GM21367 (cell line): ENCODE measurements around the gene PIK3CA.
"Not testable (repeated sequence)": the region's sequence is repeated elsewhere in the genome, so short reads cannot be mapped to it uniquely, and the experiment has no call there.

ENCODE experiments used
- ATAC-seq: cut with Tn5 transposase; IDR thresholded peaks from one replicate; pipeline ENCODE4 v1.9.1; 2021; ENCODE audit not compliant: unreplicated experiment

Gene PIK3CA

GRCh38 chr3:179147873-179148615, at the start of gene PIK3CA:
Gene PIK3CA, plus strand, starts transcription at chr3:179148357. Its CDS starts 50,469 bp downstream, at chr3:179198826.
- ATAC-seq, result peak; percentile 78

DNA sequence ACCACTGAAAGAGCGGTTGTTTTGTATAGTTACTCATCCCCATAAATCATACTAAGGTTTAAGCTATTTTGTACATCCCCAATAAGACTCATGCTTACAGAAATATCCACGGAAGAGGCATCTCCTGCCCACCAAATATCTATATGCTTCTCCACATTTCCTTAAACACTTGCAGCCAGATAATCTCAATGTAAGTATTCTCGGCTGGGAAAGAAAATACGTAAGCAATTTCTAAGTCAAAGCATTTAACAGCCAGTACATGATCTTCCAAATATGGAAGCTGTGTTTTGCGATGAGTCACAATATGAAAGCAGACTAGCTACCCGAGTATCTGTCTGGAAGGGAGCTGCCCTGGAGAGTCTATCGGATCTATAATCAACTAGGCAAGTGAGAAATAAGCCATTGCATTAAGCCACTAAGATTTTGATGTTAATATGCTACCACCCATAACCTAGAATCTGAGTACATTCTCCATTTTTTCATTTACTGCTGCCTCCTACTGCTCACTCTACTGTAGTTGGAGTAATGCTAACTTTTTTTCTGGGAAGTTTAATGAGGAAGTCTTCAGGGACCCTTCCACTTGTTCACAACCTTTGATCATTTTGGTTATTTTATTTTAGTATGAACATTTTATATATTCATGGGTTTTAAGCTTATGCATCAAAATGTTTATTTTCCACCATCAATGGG, 49.6 kb upstream of the PIK3CA start:
- no peak for ATAC-seq

- ATAC-seq, result no peak
Measured at GRCh38 chr3:179100652-179101051, 47.5 kb upstream of the PIK3CA start.

- ATAC-seq, result no peak
Measured at GRCh38 chr3:179105881-179106280, 42.3 kb upstream of the PIK3CA start.

DNA sequence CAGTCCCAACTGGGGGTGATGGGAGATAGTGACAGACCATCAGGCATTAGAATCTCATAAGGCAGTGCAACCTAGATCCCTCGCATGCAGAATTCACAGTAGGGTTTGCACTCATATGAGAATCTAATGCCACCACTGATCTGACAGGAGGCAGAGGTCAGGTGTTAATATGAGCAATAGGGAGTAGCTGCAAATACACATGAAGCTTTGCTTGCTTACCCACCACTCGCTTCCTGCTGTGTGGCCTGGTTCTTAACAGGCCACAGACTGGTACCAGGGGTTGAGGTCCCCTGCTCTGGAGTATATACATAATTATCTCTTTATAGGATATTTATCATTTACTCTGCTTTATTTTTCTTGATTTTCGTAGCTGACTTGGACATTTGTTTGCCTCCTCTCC, 40.5 kb upstream of the PIK3CA start:
- no peak for ATAC-seq

DNA sequence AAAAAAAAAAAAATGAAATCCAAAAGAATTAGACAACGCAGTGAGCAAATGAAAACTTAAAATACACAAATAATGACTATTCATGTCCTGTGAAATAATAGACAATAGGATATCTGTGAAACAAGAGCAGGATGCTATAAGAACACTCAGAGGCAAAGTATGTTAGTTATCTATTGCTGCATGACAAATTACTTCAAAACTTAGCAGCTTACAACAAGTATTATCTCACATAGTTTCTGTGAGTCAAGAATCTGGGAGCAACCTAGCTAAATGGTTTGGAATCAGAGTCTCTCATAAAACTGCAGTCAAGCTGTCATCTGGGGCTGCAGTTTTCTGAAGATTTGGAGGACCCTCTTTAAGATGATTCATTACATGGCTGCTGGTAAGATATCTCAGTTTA, 40.1 kb upstream of the PIK3CA start:
- no peak for ATAC-seq

DNA sequence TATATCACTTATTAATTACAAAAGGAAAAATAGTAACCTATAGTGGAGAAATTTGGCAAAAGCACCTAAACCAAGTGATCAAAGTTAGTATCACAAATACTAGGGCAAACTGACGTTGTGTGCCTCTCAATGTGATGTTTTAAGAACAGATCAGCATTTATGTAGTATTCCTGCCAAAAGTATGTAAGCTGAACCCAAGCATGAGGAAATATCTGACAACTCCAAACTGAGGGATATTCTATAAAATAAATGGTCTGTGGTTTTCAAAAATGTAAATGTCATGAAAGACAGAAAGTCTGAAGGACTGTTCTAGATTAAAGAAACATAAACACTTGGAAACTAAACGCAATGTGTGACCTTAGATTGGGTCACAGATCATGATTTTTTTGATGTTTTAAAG, 34.3 kb upstream of the PIK3CA start:
- ATAC-seq, result no peak

- not testable (repeated sequence) for ATAC-seq
Measured at GRCh38 chr3:179115444-179115843, 32.7 kb upstream of the PIK3CA start.

DNA sequence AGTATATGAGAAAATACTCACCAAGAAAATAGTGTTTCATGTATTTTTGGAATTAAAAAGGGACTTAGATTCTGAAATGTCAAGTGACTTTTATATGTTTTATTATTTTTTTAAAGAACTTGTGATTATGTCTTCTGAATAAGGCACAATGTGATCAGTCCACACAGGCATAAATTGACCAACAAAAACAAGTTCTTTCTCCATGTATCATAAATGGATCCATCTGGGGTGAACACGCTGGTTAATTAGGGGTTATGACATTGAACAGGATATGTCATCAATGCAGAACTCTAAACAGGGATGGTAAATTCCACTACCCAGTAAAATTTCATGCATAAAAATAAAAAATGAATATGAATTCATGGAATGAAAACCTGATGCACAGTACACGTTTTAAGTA, 31.3 kb upstream of the PIK3CA start:
- no peak for ATAC-seq

DNA sequence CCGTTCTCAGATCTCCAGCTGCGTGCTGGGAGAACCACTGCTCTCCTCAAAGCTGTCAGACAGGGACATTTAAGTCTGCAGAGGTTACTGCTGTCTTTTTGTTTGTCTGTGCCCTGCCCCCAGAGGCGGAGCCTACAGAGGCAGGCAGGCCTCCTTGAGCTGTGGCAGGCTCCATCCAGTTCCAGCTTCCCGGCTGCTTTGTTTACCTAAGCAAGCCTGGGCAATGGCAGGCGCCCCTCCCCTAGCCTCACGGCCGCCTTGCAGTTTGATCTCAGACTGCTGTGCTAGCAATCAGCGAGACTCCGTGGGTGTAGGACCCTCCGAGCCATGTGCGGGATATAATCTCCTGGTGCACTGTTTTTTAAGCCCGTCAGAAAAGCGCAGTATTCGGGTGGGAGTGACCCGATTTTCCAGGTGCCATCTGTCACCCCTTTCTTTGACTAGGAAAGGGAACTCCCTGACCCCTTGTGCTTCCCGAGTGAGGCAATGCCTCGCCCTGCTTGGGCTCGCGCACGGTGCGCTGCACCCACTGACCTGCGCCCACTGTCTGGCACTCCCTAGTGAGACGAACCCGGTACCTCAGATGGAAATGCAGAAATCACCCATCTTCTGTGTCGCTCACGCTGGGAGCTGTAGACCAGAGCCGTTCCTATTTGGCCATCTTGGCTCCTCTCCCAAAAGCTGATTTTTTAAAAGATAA, 15.8 kb upstream of the PIK3CA start:
- not testable (repeated sequence) for ATAC-seq

- ATAC-seq, result no peak
Measured at GRCh38 chr3:179133575-179133974, 14.6 kb upstream of the PIK3CA start.

DNA sequence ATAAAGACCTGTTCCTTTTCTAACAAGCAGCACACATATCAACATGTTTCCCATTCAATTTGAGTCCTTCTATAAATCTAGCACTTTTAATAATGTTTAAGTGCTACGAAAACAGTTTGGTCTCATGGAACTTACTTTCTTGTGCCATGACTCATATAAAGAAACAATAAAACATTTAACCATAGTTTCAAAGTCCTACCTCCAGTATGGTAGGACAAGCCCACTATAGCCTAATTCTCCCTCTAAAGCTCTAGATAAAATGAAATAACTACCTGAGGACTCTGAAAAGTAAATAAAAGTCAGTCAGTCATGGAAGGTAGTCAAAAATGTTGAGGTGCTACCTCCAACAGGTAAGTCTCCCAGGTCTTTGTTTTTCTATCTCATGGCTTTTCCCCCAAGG, 12.0 kb upstream of the PIK3CA start:
- no peak for ATAC-seq

DNA sequence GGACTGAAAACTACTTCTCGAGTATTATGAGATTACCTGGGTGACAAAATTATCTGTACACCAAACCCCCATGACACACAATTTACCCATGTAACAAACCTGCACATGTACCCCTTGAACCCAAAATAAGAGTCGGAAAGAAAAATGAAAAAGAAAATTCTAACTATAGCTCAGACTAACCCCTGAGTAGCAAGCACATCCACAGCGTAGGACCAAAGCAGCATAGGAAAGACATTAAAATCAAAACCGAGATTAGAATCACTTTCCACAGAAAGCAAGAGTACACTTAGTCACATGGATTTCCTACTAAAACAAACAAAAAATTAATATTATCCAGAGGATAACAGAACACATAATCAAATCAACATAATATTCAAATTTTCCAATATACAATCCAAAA, 6.3 kb upstream of the PIK3CA start:
- ATAC-seq, result no peak

DNA sequence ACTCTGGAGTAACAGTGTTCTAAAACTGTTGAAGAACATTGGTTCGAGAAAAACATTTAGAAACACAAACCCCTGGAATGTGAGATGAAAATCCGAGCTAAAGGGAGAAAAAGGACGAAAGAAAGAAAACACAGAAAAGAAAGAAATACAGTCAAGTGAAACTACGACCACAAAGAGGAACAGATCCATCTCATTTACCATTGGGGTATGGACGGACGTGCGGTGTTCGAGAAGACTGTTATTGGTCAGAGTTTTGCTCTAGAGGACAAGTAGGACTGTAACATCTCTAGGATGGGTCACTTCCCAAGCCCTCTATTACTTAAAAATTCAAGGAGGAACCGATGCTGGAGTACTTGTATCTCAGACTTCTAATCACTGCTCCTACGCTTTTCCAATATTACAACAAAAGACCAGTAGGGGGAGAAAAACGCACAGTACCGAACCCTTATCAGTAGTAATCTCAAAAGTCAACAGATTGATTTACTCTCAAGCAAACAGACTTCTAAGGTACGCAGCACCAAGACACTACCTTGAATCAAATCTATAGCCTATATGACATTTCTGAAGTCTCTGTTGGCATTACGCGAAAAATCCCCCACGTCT, 1.1 kb upstream of the PIK3CA start:
- ATAC-seq, result no peak

DNA sequence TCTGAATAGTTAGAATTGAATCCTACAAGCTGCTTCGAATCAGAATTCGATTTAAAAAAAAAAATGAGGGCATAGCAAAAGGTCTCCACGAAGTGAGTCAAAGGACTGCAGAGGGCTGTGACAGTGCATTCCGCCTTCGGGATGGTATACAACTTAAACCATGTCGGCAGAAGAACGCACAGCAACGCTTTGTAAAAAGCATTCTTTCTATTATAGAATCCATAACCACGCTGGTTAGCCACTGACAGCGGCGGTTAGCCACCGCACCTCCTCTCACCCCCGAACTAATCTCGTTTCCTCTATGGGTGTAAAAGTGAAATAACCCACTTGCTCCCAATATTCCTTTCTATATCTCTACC, 664 bp upstream of the PIK3CA start:
- ATAC-seq, result peak; percentile 24

DNA sequence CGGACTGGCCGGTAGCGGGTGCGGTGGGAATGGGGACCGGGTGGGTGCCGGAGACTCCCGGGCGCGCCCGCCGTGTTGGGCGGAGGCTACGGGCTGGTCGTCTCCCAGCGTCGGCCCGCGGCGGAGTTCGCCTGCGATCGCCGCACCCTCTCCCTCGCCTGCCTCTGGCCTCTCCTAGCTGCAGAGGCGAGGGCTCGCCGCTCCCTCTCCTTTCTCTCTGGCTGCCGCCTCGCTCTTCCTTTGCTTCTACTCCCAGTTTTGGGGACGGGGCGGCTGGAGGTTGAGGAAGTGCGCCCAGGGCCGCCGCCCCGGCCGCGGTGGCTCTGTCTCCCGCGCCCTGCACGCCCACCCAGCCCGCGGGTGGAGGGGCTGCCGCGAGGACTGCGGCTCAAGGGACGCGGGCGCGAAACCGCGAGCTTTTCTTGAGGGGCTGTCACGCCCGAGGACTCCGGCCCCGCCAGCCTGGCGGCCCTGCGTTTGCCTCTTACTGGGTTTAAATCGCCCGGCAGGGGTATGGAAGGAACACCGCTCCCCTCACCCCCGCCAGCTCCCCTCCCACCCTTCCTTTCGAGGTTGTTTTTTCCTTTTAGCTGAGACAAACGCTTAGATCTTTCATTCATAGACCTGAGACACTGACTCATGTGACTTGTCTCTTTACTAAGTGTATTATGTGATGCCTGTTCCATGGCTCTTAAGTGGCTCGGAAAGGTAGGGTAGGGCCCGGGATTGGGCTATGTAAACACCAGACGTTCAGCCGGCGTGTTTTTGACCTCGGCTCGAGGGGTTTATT, 654 bp downstream of the PIK3CA start:
- peak; percentile 16 for ATAC-seq

DNA sequence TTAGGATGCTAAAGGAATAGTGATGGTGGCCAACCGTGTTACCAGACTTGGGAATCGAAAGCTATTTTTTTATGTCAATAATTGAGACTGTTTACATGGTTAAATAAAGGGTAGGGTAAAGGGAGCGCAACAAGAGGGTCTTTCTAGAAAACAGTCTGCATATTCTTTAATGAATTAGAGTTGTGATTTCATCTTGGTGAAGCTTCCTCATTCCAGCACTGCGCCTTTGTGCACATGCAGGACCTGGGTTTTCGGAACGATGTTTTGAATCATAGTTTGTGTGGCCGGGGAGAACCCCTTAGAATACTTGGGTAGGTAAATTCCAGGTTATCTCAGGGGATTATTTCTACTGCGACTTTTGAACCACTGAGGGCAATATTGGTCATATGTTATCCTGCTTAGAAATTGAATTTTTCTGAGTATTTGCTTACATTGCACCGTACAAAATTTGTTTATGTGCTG, 1.3 kb downstream of the PIK3CA start:
- no peak for ATAC-seq

GRCh38 chr3:179149951-179150350, 1.8 kb downstream of the PIK3CA start:
- no peak for ATAC-seq

GRCh38 chr3:179150610-179151009, 2.5 kb downstream of the PIK3CA start:
- ATAC-seq, result no peak

DNA sequence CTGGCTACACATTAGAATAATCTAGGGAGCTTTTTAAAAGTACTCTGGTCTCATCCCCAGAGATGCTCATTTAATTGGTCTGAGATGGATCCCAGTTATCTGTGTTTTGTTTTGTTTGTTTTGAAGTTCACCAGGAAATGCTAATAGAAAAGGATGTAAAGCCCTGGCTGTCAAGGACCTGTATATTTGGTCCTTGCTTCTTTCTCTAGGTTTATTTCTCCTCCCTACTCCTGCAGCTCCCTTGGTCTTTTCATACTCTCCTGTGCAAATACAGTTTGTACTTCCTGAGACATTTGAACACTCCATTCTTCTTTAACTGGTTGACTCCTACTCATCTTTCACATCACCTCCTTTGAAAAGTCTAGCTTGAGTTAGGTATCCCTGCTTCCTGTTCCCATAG, 3.3 kb downstream of the PIK3CA start:
- no peak for ATAC-seq

GRCh38 chr3:179156170-179156569, 8.0 kb downstream of the PIK3CA start:
- no peak for ATAC-seq
